Measurements from ENCODE around the gene MIOS.

MIOS gene

GRCh38 chr7:7529328-7529727 lies 37.4 kb upstream of the MIOS start:
- H3K9me3 ChIP-seq (replicated peaks; ENCODE audit: insufficient read depth, low read length), result no peaks in the 10 kb centered on the region
- H3K27me3 ChIP-seq (replicated peaks; ENCODE audit: insufficient read depth, low read length), result no peaks in the 10 kb centered on the region
- no peaks in the 10 kb centered on the region for H3F3A ChIP-seq (ENCODE audit: insufficient read depth, low read length)
- no peak overlapping the region for H3K4me3 ChIP-seq (ENCODE audit: low read length)
- no peak overlapping the region for H3K9ac ChIP-seq (ENCODE audit: low read length)
- no peak for TF ChIP-seq EZH2phosphoT487 (IDR thresholded peaks at IDR 0.05; ENCODE audit: low read length)
- TF ChIP-seq CTCF (IDR thresholded peaks at IDR 0.05; ENCODE audit: low read length), result no peak
- TF ChIP-seq EZH2 (optimal IDR thresholded peaks at IDR 0.05; ENCODE audit: low read depth, low read length), result no peak
- H2AFZ ChIP-seq (ENCODE audit: low read length), result no peak overlapping the region
- H3K36me3 ChIP-seq (replicated peaks; ENCODE audit: insufficient read depth, low read length), result no peaks in the 10 kb centered on the region
- H3K4me1 ChIP-seq (ENCODE audit: low read length), result no peaks in the 10 kb centered on the region
- no peaks in the 10 kb centered on the region for H3K9me2 ChIP-seq (replicated peaks; ENCODE audit: insufficient read depth, low read length)
- no peaks in the 10 kb centered on the region for H4K20me1 ChIP-seq (ENCODE audit: insufficient read depth, low read length)
- H3K27ac ChIP-seq (ENCODE audit: low read length), result no peak overlapping the region
- no peak overlapping the region for H3K4me2 ChIP-seq (ENCODE audit: low read depth, low read length)
- H3K79me2 ChIP-seq (ENCODE audit: low read length), result no peaks in the 10 kb centered on the region
- DNase-seq, result no peak

- no peak for DNase-seq
- no peak overlapping the region for H3K27ac ChIP-seq (ENCODE audit: low read length)
- H3K27me3 ChIP-seq (replicated peaks; ENCODE audit: insufficient read depth, low read length), result no peaks in the 10 kb centered on the region
- H3K9ac ChIP-seq (ENCODE audit: low read length), result no peak overlapping the region
- TF ChIP-seq CTCF (IDR thresholded peaks at IDR 0.05; ENCODE audit: low read length) (no peak), EZH2 (optimal IDR thresholded peaks at IDR 0.05; ENCODE audit: low read depth, low read length) (no peak), EZH2phosphoT487 (IDR thresholded peaks at IDR 0.05; ENCODE audit: low read length) (no peak)
- no peaks in the 10 kb centered on the region for H3K36me3 ChIP-seq (replicated peaks; ENCODE audit: insufficient read depth, low read length)
- H3K4me2 ChIP-seq (ENCODE audit: low read depth, low read length), result no peak overlapping the region
- no peaks in the 10 kb centered on the region for H3K9me2 ChIP-seq (replicated peaks; ENCODE audit: insufficient read depth, low read length)
- H3K4me1 ChIP-seq (ENCODE audit: low read length), result no peaks in the 10 kb centered on the region
- H3F3A ChIP-seq (ENCODE audit: insufficient read depth, low read length), result no peaks in the 10 kb centered on the region
- no peaks in the 10 kb centered on the region for H3K9me3 ChIP-seq (replicated peaks; ENCODE audit: insufficient read depth, low read length)
- H3K79me2 ChIP-seq (ENCODE audit: low read length), result no peaks in the 10 kb centered on the region
- H2AFZ ChIP-seq (ENCODE audit: low read length), result no peak overlapping the region
- H4K20me1 ChIP-seq (ENCODE audit: insufficient read depth, low read length), result no peaks in the 10 kb centered on the region
- no peak overlapping the region for H3K4me3 ChIP-seq (ENCODE audit: low read length)
These were observed 32.8 kb upstream of the MIOS start for GRCh38 chr7:7533831-7534430.

GRCh38 chr7:7535691-7536090 lies 31.0 kb upstream of the MIOS start, which contains the start of gene COL28A1:
Gene COL28A1 (minus strand): TSS chr7:7535873. CDS start chr7:7532875, 2,998 bp downstream.
- Histone ChIP-seq H3K36me3 (replicated peaks; ENCODE audit: insufficient read depth, low read length) (no peaks in the 10 kb centered on the region), H3K9ac (ENCODE audit: low read length) (no peak within 1 kb of the TSS), H3K4me1 (ENCODE audit: low read length) (no peaks in the 10 kb centered on the region), H4K20me1 (ENCODE audit: insufficient read depth, low read length) (no peaks in the 10 kb centered on the region), H3K9me3 (replicated peaks; ENCODE audit: insufficient read depth, low read length) (no peaks in the 10 kb centered on the region), H3K27me3 (replicated peaks; ENCODE audit: insufficient read depth, low read length) (no peaks in the 10 kb centered on the region), H3K4me2 (ENCODE audit: low read depth, low read length) (no peak within 1 kb of the TSS), H3K9me2 (replicated peaks; ENCODE audit: insufficient read depth, low read length) (no peaks in the 10 kb centered on the region), H3K27ac (ENCODE audit: low read length) (no peak within 1 kb of the TSS), H3F3A (ENCODE audit: insufficient read depth, low read length) (no peaks in the 10 kb centered on the region), H3K4me3 (ENCODE audit: low read length) (no peak within 1 kb of the TSS), H2AFZ (ENCODE audit: low read length) (no peak within 1 kb of the TSS), H3K79me2 (ENCODE audit: low read length) (no peaks in the 10 kb centered on the region)
- DNase-seq, result no peak
- TF ChIP-seq EZH2phosphoT487 (IDR thresholded peaks at IDR 0.05; ENCODE audit: low read length) (no peak), CTCF (IDR thresholded peaks at IDR 0.05; ENCODE audit: low read length) (no peak), EZH2 (optimal IDR thresholded peaks at IDR 0.05; ENCODE audit: low read depth, low read length) (no peak)

Data from MM.1S (cell line).